ENCODE results near the gene FYN.
A peak's percentile ranks its signal among the peaks of the same experiment; 100 is the strongest.
"Not testable (repeated sequence)": the region's sequence is repeated elsewhere in the genome, so short reads cannot be mapped to it uniquely, and the experiment has no call there.

The FYN gene

GRCh38 chr6:111685058-111685457, 188.2 kb downstream of the FYN start:
- no peak for DNase-seq (ENCODE audit: low read depth)
- H3K4me3 ChIP-seq (ENCODE audit: low read depth, low read length): no peak overlapping the region
- TF ChIP-seq, protein P1, sequence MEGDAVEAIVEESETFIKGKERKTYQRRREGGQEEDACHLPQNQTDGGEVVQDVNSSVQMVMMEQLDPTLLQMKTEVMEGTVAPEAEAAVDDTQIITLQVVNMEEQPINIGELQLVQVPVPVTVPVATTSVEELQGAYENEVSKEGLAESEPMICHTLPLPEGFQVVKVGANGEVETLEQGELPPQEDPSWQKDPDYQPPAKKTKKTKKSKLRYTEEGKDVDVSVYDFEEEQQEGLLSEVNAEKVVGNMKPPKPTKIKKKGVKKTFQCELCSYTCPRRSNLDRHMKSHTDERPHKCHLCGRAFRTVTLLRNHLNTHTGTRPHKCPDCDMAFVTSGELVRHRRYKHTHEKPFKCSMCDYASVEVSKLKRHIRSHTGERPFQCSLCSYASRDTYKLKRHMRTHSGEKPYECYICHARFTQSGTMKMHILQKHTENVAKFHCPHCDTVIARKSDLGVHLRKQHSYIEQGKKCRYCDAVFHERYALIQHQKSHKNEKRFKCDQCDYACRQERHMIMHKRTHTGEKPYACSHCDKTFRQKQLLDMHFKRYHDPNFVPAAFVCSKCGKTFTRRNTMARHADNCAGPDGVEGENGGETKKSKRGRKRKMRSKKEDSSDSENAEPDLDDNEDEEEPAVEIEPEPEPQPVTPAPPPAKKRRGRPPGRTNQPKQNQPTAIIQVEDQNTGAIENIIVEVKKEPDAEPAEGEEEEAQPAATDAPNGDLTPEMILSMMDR (conservative IDR thresholded peaks at IDR 0.05; ENCODE audit: low read depth, low read length): no peak

GRCh38 chr6:111683749-111684267, 189.4 kb downstream of the FYN start:
- DNase-seq (ENCODE audit: low read depth): peak; percentile 98
- no peak overlapping the region for H3K4me3 ChIP-seq (ENCODE audit: low read depth, low read length)
- TF ChIP-seq, protein P1 (conservative IDR thresholded peaks at IDR 0.05; ENCODE audit: low read depth, low read length): no peak

- TF ChIP-seq, protein P1 (conservative IDR thresholded peaks at IDR 0.05; ENCODE audit: low read depth, low read length): no peak
- peak; percentile 83 for DNase-seq (ENCODE audit: low read depth)
These were observed 190.1 kb downstream of the FYN start for GRCh38 chr6:111683157-111683556.

DNA sequence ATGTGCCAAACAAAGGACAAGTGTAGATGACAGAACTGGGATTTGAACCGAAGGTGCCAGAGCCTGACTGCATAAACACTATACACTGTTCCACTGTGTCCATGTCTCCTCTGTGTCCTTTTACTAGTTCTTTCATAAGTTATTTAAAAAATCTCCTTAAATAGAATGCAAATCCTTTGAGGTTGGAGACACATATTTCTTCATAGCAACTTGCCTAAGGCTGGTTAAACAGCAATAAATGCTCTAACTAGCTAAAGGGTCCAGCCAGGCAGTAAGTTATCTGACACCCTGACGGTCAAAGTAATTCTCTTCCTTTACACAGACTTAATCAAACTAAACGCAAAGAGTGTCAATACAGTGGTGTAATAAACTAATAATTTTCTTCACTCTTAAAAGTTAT, 191.4 kb downstream of the FYN start:
- H3K4me3 ChIP-seq (ENCODE audit: low read depth, low read length): no peak overlapping the region
- DNase-seq (ENCODE audit: low read depth): no peak
- TF ChIP-seq, protein P1 (conservative IDR thresholded peaks at IDR 0.05; ENCODE audit: low read depth, low read length): no peak

More at GRCh38 chr6:111683157-111683556, 190.1 kb downstream of the FYN start:
- H3K4me3 ChIP-seq (ENCODE audit: low read depth, low read length): no peak overlapping the region

DNA sequence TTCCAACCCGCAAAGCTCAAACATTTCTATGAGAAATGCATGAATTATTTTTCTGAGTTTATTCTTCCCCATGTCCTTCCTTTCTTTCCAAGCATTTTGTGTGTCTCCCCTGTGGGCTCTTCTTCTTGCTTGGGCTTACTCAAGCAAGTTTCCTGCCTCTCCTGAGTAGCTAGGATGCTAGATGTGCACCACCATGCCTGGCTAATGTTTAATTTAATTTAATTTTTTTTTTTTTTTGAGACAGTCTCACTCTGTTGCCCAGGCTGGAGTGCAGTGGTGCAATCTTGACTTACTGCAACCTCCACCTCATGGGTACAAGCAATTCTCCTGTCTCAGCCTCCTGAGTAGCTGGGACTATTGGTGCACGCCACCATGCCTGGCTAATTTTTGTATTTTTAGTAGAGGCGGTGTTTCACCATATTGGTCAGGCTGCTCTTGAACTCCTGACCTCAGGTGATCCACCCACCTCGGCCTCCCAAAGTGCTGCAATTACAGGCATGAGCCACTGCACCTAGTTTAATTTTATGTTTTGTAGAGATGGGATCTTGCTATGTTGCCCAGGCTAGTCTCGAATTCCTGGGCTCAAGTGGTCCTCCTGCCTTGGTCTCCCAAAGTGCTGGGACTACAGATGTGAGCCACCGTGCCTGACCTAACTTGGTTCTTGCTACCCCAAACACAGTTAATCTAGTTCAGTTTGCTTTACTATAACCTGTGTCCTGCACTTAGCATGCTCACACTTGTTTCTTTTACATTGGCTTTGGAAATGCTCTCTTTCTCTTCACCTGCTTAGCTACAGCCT, 192.2 kb downstream of the FYN start:
- not testable (repeated sequence) for H3K4me3 ChIP-seq (ENCODE audit: low read depth, low read length); DNase-seq (ENCODE audit: low read depth)

GRCh38 chr6:111680015-111680712, 193.1 kb downstream of the FYN start:
- no peak overlapping the region for H3K4me3 ChIP-seq (ENCODE audit: low read depth, low read length)
- TF ChIP-seq, protein P1 (conservative IDR thresholded peaks at IDR 0.05; ENCODE audit: low read depth, low read length): no peak
- no peak for DNase-seq (ENCODE audit: low read depth)

DNA sequence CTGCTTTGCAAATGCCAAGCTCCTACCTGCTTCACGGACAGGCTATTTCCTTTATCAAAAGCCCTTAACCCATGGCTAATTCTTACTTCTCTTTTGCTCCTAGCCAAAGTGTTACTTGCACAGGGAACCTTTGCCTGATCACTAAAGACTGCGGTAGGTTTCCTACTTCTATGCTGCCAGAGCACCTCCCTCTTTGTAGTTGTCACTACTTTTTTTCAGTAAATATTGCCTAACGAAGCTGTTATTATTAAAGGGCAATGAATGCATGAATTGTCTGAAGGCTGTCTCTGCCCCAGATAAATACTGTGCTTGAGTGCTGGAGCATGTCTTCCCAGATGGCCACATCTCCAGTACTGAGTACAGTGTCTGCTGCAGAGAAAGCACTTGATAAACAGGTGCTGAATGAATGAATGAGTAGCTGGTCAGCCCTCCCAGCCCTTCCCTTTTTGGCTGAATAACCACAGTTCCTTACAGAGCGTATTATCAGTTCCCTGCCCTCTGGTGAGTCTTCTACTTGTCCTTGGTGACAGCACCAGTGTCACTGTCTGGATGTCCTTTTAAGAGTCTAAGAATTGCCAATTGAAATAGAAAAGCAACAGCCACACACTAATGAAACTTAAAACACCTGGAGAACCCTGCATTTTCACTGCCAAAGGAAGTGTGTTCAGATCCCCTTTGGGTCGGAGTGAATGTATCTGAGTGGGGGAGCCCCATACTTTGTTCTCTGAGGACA, 194.0 kb downstream of the FYN start:
- TF ChIP-seq, protein P1 (conservative IDR thresholded peaks at IDR 0.05; ENCODE audit: low read depth, low read length): no peak
- DNase-seq (ENCODE audit: low read depth): no peak
- H3K4me3 ChIP-seq (ENCODE audit: low read depth, low read length): no peak overlapping the region

All from choroid plexus epithelial cell (primary cell).